ENCODE measurements around the gene PACSIN1. TPM values are rescaled to one million over a fixed set of nuclear protein-coding genes. Genes with fewer than 3 reads are reported as not detected.
A peak's percentile ranks its signal among the peaks of the same experiment; 100 is the strongest.

Gene PACSIN1
- total RNA-seq, 5 donors from 2014 or later (not counting 1 experiment from before 2014, with no cell fraction given): 0.86 to 3.2 (median 2.4) TPM

DNA sequence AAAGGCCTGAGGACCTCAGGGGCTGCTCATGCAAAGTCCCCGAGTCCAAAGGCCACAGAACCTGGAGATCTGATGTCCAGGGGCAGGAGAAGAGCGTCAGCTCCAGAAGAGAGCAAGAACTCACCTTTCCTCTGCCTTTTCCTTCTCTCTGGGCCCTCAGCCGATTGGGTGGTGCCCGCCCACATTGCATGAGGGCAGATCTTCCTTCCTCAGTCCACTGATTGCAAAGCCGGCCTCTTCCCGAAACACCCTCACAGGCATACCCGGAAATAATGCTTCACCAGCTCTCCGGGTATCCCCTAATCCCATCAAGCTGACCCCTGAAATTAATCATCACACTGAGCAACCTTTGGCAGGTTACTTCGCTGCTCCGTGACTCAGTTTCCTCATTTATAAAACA lies 56.9 kb downstream of the PACSIN1 start:
- Mint-ChIP-seq H3K36me3 (no peaks in the 10 kb centered on the region), H3K9me3 (no peaks in the 10 kb centered on the region), H3K27ac (no peak overlapping the region), H3K27me3 (no peaks in the 10 kb centered on the region), H3K4me3 (no peak overlapping the region), H3K4me1 (peaks cover 0 to 9% (median 7%) of the 10 kb centered on the region in 3 donors)
- ATAC-seq (replicated peaks in 1 of 4) (no peak), DNase-seq (no peak)
- Histone ChIP-seq H3K36me3 (ENCODE audit: control insufficient read depth in 2 of 2, extremely low read depth in 1 of 2, insufficient read depth in 1 of 2, low read length in 1 of 2) (no peaks in the 10 kb centered on the region), H3K9me3 (no peaks in the 10 kb centered on the region), H3K27ac (ENCODE audit: low read length) (no peak overlapping the region), H3K4me1 (ENCODE audit: control insufficient read depth in 1 of 2, extremely low read depth in 1 of 2, insufficient read depth in 2 of 2, low read length in 2 of 2) (peaks cover 0 to 13% of the 10 kb centered on the region in 2 experiments), H3K27me3 (replicated peaks in 1 of 2; ENCODE audit: control insufficient read depth in 2 of 2, extremely low read depth in 1 of 2, insufficient read depth in 2 of 2, low read length in 1 of 2) (no peaks in the 10 kb centered on the region), H3K4me3 (ENCODE audit: control insufficient read depth in 1 of 2, extremely low read depth in 1 of 2, low read length in 1 of 2) (no peak overlapping the region)
- POLR2A ChIA-PET: interaction anchor here in 1 of 2 donors (0.5 kb wide), 1 partner anchor 111 kb away, joined by 5 read pairs; no protein-coding TSS in a partner anchor
- CTCF ChIA-PET: no interaction called here
- 87% methylated on average over 10 of the region's 10 CpGs for WGBS (ENCODE audit: insufficient coverage)

DNA sequence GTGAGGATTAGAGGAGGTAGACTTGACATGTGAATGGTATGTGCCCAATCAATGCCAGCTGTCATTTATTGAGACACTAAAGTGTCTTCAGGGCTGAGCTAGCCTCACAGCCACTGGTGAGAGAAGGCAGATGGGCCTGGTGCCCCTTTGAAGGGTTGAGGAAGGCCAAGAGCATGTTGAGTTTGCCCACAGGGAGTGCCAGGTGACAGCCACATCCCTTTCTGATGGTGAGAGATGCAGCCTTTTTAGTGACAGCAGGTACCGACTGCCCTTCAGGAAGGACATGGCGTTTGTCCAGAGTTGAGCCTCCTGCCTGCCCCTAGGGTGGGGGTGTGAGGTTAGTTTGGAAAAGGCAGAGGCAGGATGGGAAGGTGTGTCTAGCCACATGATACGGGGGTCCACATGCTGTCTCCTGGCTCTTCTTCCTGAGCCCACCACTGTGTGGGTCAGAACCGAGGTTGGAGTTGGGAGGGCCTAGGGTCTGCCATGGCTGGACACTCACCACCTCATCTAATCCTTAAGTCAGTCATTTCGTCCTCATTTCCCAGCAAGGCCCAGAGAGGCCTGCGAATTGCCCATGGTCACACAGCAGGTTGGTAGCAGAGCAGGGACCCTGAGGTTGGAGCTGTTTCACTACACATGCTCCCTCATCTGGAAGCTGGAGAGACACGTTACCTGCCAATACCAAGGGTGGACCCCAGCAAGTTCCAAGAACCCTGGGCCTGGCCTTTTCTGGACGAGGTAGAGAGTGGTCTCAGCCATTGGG lies 57.7 kb downstream of the PACSIN1 start:
- no peak for ATAC-seq (replicated peaks in 1 of 4)
- Histone ChIP-seq H3K27ac (ENCODE audit: low read length) (no peak overlapping the region), H3K36me3 (ENCODE audit: control insufficient read depth in 2 of 2, extremely low read depth in 1 of 2, insufficient read depth in 1 of 2, low read length in 1 of 2) (no peaks in the 10 kb centered on the region), H3K4me3 (ENCODE audit: control insufficient read depth in 1 of 2, extremely low read depth in 1 of 2, low read length in 1 of 2) (no peak overlapping the region), H3K9me3 (no peaks in the 10 kb centered on the region), H3K4me1 (ENCODE audit: control insufficient read depth in 1 of 2, extremely low read depth in 1 of 2, insufficient read depth in 2 of 2, low read length in 2 of 2) (peaks cover 0 to 13% of the 10 kb centered on the region in 2 experiments), H3K27me3 (replicated peaks in 1 of 2; ENCODE audit: control insufficient read depth in 2 of 2, extremely low read depth in 1 of 2, insufficient read depth in 2 of 2, low read length in 1 of 2) (no peaks in the 10 kb centered on the region)
- no peaks in the 10 kb centered on the region for H3K9me3 Mint-ChIP-seq
- WGBS (ENCODE audit: insufficient coverage): 75% methylated on average over 4 of the region's 8 CpGs
- no peak overlapping the region for H3K4me3 Mint-ChIP-seq
- POLR2A ChIA-PET: no interaction called here
- no peak overlapping the region for H3K27ac Mint-ChIP-seq
- no peak for DNase-seq
- H3K36me3 Mint-ChIP-seq: no peaks in the 10 kb centered on the region
- peaks cover 0 to 10% (median 7%) of the 10 kb centered on the region in 3 donors for H3K4me1 Mint-ChIP-seq
- CTCF ChIA-PET: no interaction called here
- H3K27me3 Mint-ChIP-seq: peaks cover 0 to 1% of the 10 kb centered on the region in 2 donors

DNA sequence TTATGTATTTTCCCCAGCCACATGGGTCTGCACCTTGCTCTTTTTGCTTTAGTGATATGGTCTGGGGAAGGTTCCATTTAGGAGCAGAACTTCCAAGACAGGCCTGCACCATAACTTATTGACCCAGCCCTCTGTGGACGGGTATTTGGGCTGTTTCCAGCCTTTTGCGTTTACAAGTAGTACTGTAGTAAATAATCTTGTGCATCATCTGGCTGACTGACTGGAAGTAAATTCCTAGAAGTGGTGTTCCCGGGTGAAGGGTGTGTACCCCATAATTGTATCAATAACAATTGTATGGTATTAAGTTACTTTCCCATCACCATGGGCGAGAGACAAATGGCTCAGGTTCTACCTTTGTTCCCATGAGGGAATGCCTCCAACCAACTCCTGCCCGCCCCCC lies 58.6 kb downstream of the PACSIN1 start:
- CTCF ChIA-PET: no interaction called here

DNA sequence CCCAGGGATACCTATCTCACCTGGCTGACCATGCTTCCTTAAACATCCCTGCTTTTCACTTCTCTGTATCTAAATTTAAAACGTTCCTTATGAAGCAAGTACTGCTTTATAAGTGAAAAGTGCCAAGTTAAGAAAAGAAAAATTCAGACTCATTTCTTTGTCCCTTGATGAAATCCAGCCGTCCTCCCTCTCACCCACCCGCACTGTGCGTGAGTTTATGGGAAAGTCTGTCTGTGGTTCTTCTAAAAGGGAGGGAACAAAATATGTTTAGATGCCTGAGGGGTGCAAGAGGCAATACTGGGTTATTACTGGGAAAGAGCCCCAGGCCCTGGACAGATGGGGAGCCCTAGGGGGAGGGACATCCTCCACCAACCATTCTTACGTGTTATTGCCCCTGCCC lies 59.1 kb downstream of the PACSIN1 start:
- ChIA-PET POLR2A (no interaction called here), CTCF (no interaction called here)
- Mint-ChIP-seq H3K27ac (no peak overlapping the region), H3K9me3 (no peaks in the 10 kb centered on the region), H3K4me1 (peaks cover 0 to 10% (median 7%) of the 10 kb centered on the region in 3 donors), H3K4me3 (no peak overlapping the region), H3K36me3 (no peaks in the 10 kb centered on the region), H3K27me3 (peaks cover 0 to 2% of the 10 kb centered on the region in 2 donors)
- Histone ChIP-seq H3K4me1 (ENCODE audit: control insufficient read depth in 1 of 2, extremely low read depth in 1 of 2, insufficient read depth in 2 of 2, low read length in 2 of 2) (peaks cover 0 to 13% of the 10 kb centered on the region in 2 experiments), H3K27ac (ENCODE audit: low read length) (no peak overlapping the region), H3K4me3 (ENCODE audit: control insufficient read depth in 1 of 2, extremely low read depth in 1 of 2, low read length in 1 of 2) (no peak overlapping the region), H3K27me3 (replicated peaks in 1 of 2; ENCODE audit: control insufficient read depth in 2 of 2, extremely low read depth in 1 of 2, insufficient read depth in 2 of 2, low read length in 1 of 2) (no peaks in the 10 kb centered on the region), H3K36me3 (ENCODE audit: control insufficient read depth in 2 of 2, extremely low read depth in 1 of 2, insufficient read depth in 1 of 2, low read length in 1 of 2) (no peaks in the 10 kb centered on the region), H3K9me3 (no peaks in the 10 kb centered on the region)
- WGBS (ENCODE audit: insufficient coverage): 100% methylated on average over 1 of the region's 5 CpGs
- DNase-seq: no peak
- no peak for ATAC-seq (replicated peaks in 1 of 4)

More for the DNA sequence above, 58.6 kb downstream of the PACSIN1 start:
- Mint-ChIP-seq H3K27ac (no peak overlapping the region), H3K27me3 (peaks cover 0 to 2% of the 10 kb centered on the region in 2 donors), H3K4me3 (no peak overlapping the region), H3K9me3 (no peaks in the 10 kb centered on the region), H3K4me1 (peaks cover 0 to 10% (median 7%) of the 10 kb centered on the region in 3 donors), H3K36me3 (no peaks in the 10 kb centered on the region)
- POLR2A ChIA-PET: no interaction called here
- H3K27me3 ChIP-seq (replicated peaks in 1 of 2; ENCODE audit: control insufficient read depth in 2 of 2, extremely low read depth in 1 of 2, insufficient read depth in 2 of 2, low read length in 1 of 2): no peaks in the 10 kb centered on the region
- DNase-seq (no peak), ATAC-seq (replicated peaks in 1 of 4) (no peak)
- H3K4me1 ChIP-seq (ENCODE audit: control insufficient read depth in 1 of 2, extremely low read depth in 1 of 2, insufficient read depth in 2 of 2, low read length in 2 of 2): peaks cover 0 to 13% of the 10 kb centered on the region in 2 experiments
- no peak overlapping the region for H3K27ac ChIP-seq (ENCODE audit: low read length)
- H3K9me3 ChIP-seq: no peaks in the 10 kb centered on the region
- no peaks in the 10 kb centered on the region for H3K36me3 ChIP-seq (ENCODE audit: control insufficient read depth in 2 of 2, extremely low read depth in 1 of 2, insufficient read depth in 1 of 2, low read length in 1 of 2)
- no peak overlapping the region for H3K4me3 ChIP-seq (ENCODE audit: control insufficient read depth in 1 of 2, extremely low read depth in 1 of 2, low read length in 1 of 2)
- 100% methylated on average over 1 of the region's 5 CpGs for WGBS (ENCODE audit: insufficient coverage)

DNA sequence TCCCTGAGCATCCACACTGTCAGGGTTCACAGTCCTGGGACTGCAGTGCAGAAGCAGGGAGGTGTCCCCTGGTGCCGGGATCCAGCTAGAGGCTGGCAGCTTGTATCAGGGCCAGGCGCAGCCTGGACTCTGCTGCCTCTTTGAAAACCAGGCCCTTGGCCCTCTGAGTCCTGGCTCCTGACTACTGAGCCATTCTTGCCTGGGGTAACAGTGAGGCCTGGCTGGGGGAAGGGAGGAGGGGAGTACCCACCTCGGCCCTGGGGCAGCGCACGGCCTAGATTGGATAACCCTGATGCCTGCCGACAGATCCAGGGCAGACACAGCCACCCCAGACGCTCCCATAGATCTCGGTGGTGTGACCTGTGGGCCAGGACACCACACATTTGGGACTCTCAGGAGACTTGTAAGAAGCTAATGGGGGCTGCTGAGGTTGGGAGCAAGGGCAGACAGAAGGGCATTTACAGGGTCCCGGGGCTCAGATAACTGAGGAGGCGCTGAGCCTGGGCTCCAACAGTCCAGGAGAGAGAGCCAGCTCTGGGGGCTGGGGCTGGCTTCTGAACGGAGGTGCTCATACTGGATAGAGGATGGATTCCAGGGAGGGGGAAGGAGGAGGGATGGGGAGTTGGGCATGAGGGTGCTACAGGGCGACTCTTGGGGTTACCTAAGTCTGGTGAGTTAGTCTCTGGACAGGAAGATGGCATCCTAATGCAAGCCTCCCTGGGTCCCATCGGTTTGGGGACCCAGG lies 59.7 kb downstream of the PACSIN1 start:
- H3K4me1 Mint-ChIP-seq: peaks cover 0 to 10% (median 7%) of the 10 kb centered on the region in 3 donors
- peaks cover 0 to 13% of the 10 kb centered on the region in 2 experiments for H3K4me1 ChIP-seq (ENCODE audit: control insufficient read depth in 1 of 2, extremely low read depth in 1 of 2, insufficient read depth in 2 of 2, low read length in 2 of 2)
- H3K9me3 Mint-ChIP-seq: no peaks in the 10 kb centered on the region
- peaks cover 0 to 2% of the 10 kb centered on the region in 2 donors for H3K27me3 Mint-ChIP-seq
- no peaks in the 10 kb centered on the region for H3K27me3 ChIP-seq (replicated peaks in 1 of 2; ENCODE audit: control insufficient read depth in 2 of 2, extremely low read depth in 1 of 2, insufficient read depth in 2 of 2, low read length in 1 of 2)
- no peaks in the 10 kb centered on the region for H3K36me3 ChIP-seq (ENCODE audit: control insufficient read depth in 2 of 2, extremely low read depth in 1 of 2, insufficient read depth in 1 of 2, low read length in 1 of 2)
- no peak overlapping the region for H3K4me3 Mint-ChIP-seq
- ChIA-PET POLR2A (no interaction called here), CTCF (no interaction called here)
- DNase-seq: no peak
- no peak for ATAC-seq (replicated peaks in 1 of 4)
- H3K4me3 ChIP-seq (ENCODE audit: control insufficient read depth in 1 of 2, extremely low read depth in 1 of 2, low read length in 1 of 2): no peak overlapping the region
- no peaks in the 10 kb centered on the region for H3K9me3 ChIP-seq
- WGBS (ENCODE audit: insufficient coverage): 96% methylated on average over 13 of the region's 13 CpGs
- no peaks in the 10 kb centered on the region for H3K36me3 Mint-ChIP-seq
- no peak overlapping the region for H3K27ac ChIP-seq (ENCODE audit: low read length)
- peak overlapping the region in 1 of 2 donors; percentile 6 for H3K27ac Mint-ChIP-seq

DNA sequence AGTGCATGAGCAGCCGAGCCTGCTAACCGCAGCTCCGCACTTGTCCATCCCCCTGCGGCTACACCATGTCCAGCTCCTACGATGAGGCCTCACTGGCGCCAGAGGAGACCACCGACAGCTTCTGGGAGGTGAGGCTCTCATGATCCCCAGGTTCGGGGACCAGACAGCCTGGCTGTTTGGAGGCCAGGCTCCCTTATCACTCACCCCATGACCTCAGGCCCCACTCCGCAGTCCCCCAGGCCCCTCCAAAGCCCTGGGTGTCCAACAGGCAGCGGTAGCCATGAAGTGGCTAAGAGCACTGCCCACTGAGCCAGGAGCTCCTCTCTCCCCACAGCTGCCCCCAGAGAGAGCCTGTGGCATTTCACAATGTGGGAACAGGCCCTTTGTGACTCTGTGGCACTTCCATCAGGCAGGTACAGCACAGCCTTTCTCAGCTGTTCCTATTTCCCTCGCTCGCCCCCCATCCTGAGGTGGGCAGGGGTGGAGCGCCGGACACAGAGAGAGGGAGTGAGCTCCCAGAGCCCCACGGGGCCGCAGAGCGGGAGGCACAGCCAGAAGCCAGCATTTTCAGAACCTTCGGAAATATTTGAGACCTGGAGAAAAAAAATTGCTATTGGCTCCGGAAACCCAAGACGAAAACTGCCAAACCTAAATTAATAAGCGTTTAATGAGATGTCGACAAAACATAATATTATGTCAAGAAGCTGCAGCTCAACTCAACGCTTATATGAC lies 60.5 kb downstream of the PACSIN1 start:
- Mint-ChIP-seq H3K36me3 (no peaks in the 10 kb centered on the region), H3K4me1 (peaks cover 0 to 10% (median 7%) of the 10 kb centered on the region in 3 donors), H3K9me3 (no peaks in the 10 kb centered on the region), H3K27me3 (peaks cover 0 to 2% of the 10 kb centered on the region in 2 donors), H3K27ac (peak overlapping the region in 1 of 2 donors; percentile 28), H3K4me3 (peak overlapping the region in 1 of 3 donors; percentile 28)
- ATAC-seq (replicated peaks in 1 of 4) (no peak), DNase-seq (no peak)
- Histone ChIP-seq H3K4me3 (ENCODE audit: control insufficient read depth in 1 of 2, extremely low read depth in 1 of 2, low read length in 1 of 2) (no peak overlapping the region), H3K27me3 (replicated peaks in 1 of 2; ENCODE audit: control insufficient read depth in 2 of 2, extremely low read depth in 1 of 2, insufficient read depth in 2 of 2, low read length in 1 of 2) (no peaks in the 10 kb centered on the region), H3K9me3 (no peaks in the 10 kb centered on the region), H3K27ac (ENCODE audit: low read length) (peak overlapping the region; percentile 31), H3K4me1 (ENCODE audit: control insufficient read depth in 1 of 2, extremely low read depth in 1 of 2, insufficient read depth in 2 of 2, low read length in 2 of 2) (peaks cover 0 to 13% of the 10 kb centered on the region in 2 experiments), H3K36me3 (ENCODE audit: control insufficient read depth in 2 of 2, extremely low read depth in 1 of 2, insufficient read depth in 1 of 2, low read length in 1 of 2) (no peaks in the 10 kb centered on the region)
- POLR2A ChIA-PET: no interaction called here
- WGBS (ENCODE audit: insufficient coverage): 95% methylated on average over 12 of the region's 23 CpGs
- CTCF ChIA-PET: interaction anchor here in 1 of 2 donors (1.9 kb wide), 1 partner anchor 84 kb away, joined by 11 read pairs; no protein-coding TSS in a partner anchor
